HepG2 (cell line): ENCODE results near the gene TPM2. TPM values are rescaled to one million over a fixed set of nuclear protein-coding genes. Genes with fewer than 3 reads are reported as not detected.

ENCODE experiments used
- CENPBD1 ChIP-seq: sonication (generic); formaldehyde crosslinking; IDR thresholded peaks from 2 replicates; pipeline ENCODE4 v1.8.0; 2022; ENCODE audit warnings: missing genetic modification reagents, low read depth, mild to moderate bottlenecking, borderline replicate concordance
- EED ChIP-seq: sonication (generic); formaldehyde crosslinking; IDR thresholded peaks from 2 replicates; pipeline ENCODE4 v1.5.0; 2020; ENCODE audit warnings: mild to moderate bottlenecking, missing genetic modification reagents
- ELF1 ChIP-seq: sonication (generic); formaldehyde crosslinking; IDR thresholded peaks from 2 replicates; pipeline ENCODE4 v1.4.0; 2020; ENCODE audit warnings: missing genetic modification reagents
- EP300 ChIP-seq, 3 experiments: sonication (generic) in 1 of 3; formaldehyde crosslinking in 1 of 3; IDR thresholded peaks; 2 replicates each; pipeline versions ENCODE4 v1.5.1 to v1.6.1; 2011 to 2020; ENCODE audit warnings: low read depth in 2 of 3, low read length in 2 of 3, borderline replicate concordance in 1 of 3, improper control_type of control experiment in 1 of 3, mild to moderate bottlenecking in 1 of 3, missing genetic modification reagents in 1 of 3, moderate library complexity in 1 of 3
- FIP1L1 ChIP-seq: fragments of 200-400 bp; formaldehyde crosslinking; IDR thresholded peaks from 2 replicates; pipeline ENCODE4 v1.6.1; 2018; ENCODE audit warnings: low read depth, mild to moderate bottlenecking, low read length, moderate library complexity, borderline replicate concordance; ENCODE audit not compliant: insufficient read depth
- MBD4 ChIP-seq: IDR thresholded peaks from 2 replicates; pipeline ENCODE4 v1.6.1; 2012; ENCODE audit warnings: low read length, inconsistent platforms, borderline replicate concordance
- MEF2D ChIP-seq: sonication (generic); formaldehyde crosslinking; IDR thresholded peaks from 2 replicates; pipeline ENCODE4 v1.5.1; 2020; ENCODE audit warnings: mild to moderate bottlenecking, missing genetic modification reagents
- NCOA5 ChIP-seq: sonication (generic); formaldehyde crosslinking; IDR thresholded peaks from 2 replicates; pipeline ENCODE4 v1.4.0; 2020; ENCODE audit warnings: missing genetic modification reagents
- NFATC3 ChIP-seq: sonication (generic); formaldehyde crosslinking; IDR thresholded peaks from 2 replicates; pipeline ENCODE4 v1.5.1; 2020; ENCODE audit warnings: mild to moderate bottlenecking, missing genetic modification reagents
- NR1H2 ChIP-seq: sonication (generic); formaldehyde crosslinking; IDR thresholded peaks from 2 replicates; pipeline ENCODE4 v1.8.1; 2022; ENCODE audit warnings: low read depth, missing genetic modification reagents, borderline replicate concordance
- PCBP1 ChIP-seq: fragments of 200-400 bp; formaldehyde crosslinking; IDR thresholded peaks from 2 replicates; pipeline ENCODE4 v1.6.1; 2017; ENCODE audit warnings: mild to moderate bottlenecking, low read depth, low read length, borderline replicate concordance
- SP1 ChIP-seq, 2 experiments: fragments of 450-650 bp in 1 of 2; sonication (generic) in 1 of 2; formaldehyde crosslinking in 1 of 2; IDR thresholded peaks; 2 replicates each; pipeline versions ENCODE4 v1.4.0 to v1.6.1; 2016 to 2020; ENCODE audit warnings: missing genetic modification reagents in 1 of 2
- THAP8 ChIP-seq: sonication (generic); formaldehyde crosslinking; IDR thresholded peaks from 2 replicates; pipeline ENCODE4 v1.5.1; 2020; ENCODE audit warnings: missing genetic modification reagents, mild to moderate bottlenecking, borderline replicate concordance
- ZNF264 ChIP-seq: sonication (generic); formaldehyde crosslinking; IDR thresholded peaks from 2 replicates; pipeline ENCODE4 v1.4.0; 2020; ENCODE audit warnings: missing genetic modification reagents
- ZNF335 ChIP-seq: sonication (generic); formaldehyde crosslinking; IDR thresholded peaks from 2 replicates; pipeline ENCODE4 v1.4.0; 2020; ENCODE audit warnings: missing genetic modification reagents
- ZNF709 ChIP-seq: sonication (generic); formaldehyde crosslinking; IDR thresholded peaks from 2 replicates; pipeline ENCODE4 v1.5.0; 2020; ENCODE audit warnings: mild to moderate bottlenecking, missing genetic modification reagents
- ZSCAN22 ChIP-seq: sonication (generic); formaldehyde crosslinking; IDR thresholded peaks from 2 replicates; pipeline ENCODE4 v1.4.0; 2020; ENCODE audit warnings: mild to moderate bottlenecking, missing genetic modification reagents
- polyA plus RNA-seq, 8 experiments: library from polyadenylated mRNA; depleted of rRNA in 3 of 8; stranded (reverse) in 7 of 8; unstranded in 1 of 8; fragments of >200 nt; fragmentation: Illumina TruSeq in 4 of 8; extraction: Trizol in 4 of 8; gene quantifications; 2 replicates each; pipeline versions ENCODE4 v1.2.1 to v1.2.3, GENCODE V29; 2011 to 2016; ENCODE audit warnings: low read depth in 4 of 8, missing spikeins in 1 of 8, mixed read lengths in 1 of 8; ENCODE audit not compliant: insufficient read depth in 1 of 8
- total RNA-seq, 5 experiments: library from RNA; depleted of rRNA; stranded (reverse); fragments of >200 nt; fragmentation: Illumina TruSeq; extraction: Trizol; gene quantifications; 2 replicates each; pipeline ENCODE4 v1.2.3, GENCODE V29; 2016; ENCODE audit warnings: low read depth in 1 of 5
- TF ChIP-seq, protein P1 (sequence below): sonication (generic); formaldehyde crosslinking; IDR thresholded peaks from 2 replicates; pipeline ENCODE4 v1.8.0; 2022; ENCODE audit warnings: low read depth, missing genetic modification reagents
- TF ChIP-seq, protein P2 (sequence below): sonication (generic); formaldehyde crosslinking; IDR thresholded peaks from 2 replicates; pipeline ENCODE4 v1.8.0; 2022; ENCODE audit warnings: mild to moderate bottlenecking, missing genetic modification reagents, borderline replicate concordance
- TF ChIP-seq, protein P3 (sequence below): IDR thresholded peaks from 2 replicates; pipeline ENCODE4 v1.4.0; 2020; ENCODE audit warnings: mild to moderate bottlenecking, missing genetic modification reagents

Gene TPM2
- total and polyA plus RNA-seq, 2 of the 13 experiments (the other 11 are each of a cell fraction or from before 2014, with no cell fraction given), result 3.1 to 10.7 TPM

DNA sequence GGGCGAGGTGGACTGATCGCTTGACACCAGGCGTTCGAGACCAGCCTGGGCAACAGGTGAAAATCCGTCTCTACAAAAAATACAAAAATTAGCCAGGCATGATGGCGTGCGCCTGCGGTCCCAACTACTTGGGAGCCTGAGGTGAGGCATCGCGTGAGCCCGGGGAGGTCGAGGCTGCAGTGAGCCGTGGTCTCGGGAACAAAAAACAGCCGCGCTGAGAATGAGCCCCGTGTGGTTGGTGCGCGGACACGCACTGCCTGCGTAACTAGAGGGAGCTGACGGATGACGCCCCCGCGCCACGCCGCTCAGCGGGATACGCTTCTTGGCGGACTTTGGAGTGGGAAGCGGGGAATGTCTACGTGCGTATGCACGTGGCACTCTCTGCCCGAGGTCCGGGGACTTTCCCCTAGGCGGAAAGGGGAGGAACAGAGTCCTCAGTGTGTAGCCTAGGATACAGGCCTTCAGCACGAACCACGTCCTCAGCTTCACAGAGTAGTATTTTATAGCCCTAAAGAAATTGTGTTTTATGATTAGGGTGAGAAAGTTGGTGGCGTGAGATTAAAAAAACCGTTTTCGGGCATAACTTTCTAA, 32.1 kb downstream of the TPM2 start, which contains the start of gene RMRP (continued):
- TF ChIP-seq, protein P1, sequence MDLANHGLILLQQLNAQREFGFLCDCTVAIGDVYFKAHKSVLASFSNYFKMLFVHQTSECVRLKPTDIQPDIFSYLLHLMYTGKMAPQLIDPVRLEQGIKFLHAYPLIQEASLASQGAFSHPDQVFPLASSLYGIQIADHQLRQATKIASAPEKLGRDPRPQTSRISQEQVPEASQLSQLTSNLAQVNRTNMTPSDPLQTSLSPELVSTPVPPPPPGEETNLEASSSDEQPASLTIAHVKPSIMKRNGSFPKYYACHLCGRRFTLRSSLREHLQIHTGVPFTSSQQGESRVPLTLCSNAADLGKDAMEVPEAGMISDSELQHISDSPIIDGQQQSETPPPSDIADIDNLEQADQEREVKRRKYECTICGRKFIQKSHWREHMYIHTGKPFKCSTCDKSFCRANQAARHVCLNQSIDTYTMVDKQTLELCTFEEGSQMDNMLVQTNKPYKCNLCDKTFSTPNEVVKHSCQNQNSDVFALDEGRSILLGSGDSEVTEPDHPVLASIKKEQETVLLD, result peak; percentile 90
- TF ChIP-seq EP300 (IDR thresholded peaks at IDR 0.05; ENCODE audit: low read depth in 2 of 2, low read length in 2 of 2) (peak in 1 of 2 experiments; percentile 57; a peak in 3 of 4 replicates), EP300 (CRISPR knock-in tag; IDR thresholded peaks at IDR 0.05; ENCODE audit: borderline replicate concordance) (peak; percentile 57; the same call in 1 of the 2 replicates), ELF1 (CRISPR knock-in tag) (peak; percentile 80), ZNF709 (0 out of 2 replicates have a peak, but pooled peaks have one; percentile 95), CENPBD1 (CRISPR knock-in tag) (no peak), MEF2D (CRISPR knock-in tag) (peak; percentile 97), THAP8 (peak; percentile 91; the same call in 1 of the 2 replicates), ZNF335 (CRISPR knock-in tag) (no peak; the same call in 1 of the 2 replicates), ZNF264 (CRISPR knock-in tag) (peak; percentile 97), NR1H2 (CRISPR knock-in tag) (peak; percentile 94), PCBP1 (0 out of 2 replicates have a peak, but pooled peaks have one; percentile 61), SP1 (IDR thresholded peaks at IDR 0.05) (no peak), SP1 (CRISPR knock-in tag; IDR thresholded peaks at IDR 0.05) (peak; percentile 56; the same call in 1 of the 2 replicates), MBD4 (no peak; the same call in 1 of the 2 replicates), NCOA5 (CRISPR knock-in tag) (peak; percentile 92; the same call in 1 of the 2 replicates), EED (CRISPR knock-in tag) (peak; percentile 96), NFATC3 (peak; percentile 99), ZSCAN22 (CRISPR knock-in tag) (no peak), FIP1L1 (no peak)
- TF ChIP-seq, protein P2, sequence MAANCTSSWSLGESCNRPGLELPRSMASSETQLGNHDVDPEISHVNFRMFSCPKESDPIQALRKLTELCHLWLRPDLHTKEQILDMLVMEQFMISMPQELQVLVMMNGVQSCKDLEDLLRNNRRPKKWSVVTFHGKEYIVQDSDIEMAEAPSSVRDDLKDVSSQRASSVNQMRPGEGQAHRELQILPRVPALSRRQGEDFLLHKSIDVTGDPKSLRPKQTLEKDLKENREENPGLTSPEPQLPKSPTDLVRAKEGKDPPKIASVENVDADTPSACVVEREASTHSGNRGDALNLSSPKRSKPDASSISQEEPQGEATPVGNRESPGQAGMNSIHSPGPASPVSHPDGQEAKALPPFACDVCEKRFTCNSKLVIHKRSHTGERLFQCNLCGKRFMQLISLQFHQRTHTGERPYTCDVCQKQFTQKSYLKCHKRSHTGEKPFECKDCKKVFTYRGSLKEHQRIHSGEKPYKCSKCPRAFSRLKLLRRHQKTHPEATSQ (CRISPR knock-in tag), result peak; percentile 96
- TF ChIP-seq, protein P3, sequence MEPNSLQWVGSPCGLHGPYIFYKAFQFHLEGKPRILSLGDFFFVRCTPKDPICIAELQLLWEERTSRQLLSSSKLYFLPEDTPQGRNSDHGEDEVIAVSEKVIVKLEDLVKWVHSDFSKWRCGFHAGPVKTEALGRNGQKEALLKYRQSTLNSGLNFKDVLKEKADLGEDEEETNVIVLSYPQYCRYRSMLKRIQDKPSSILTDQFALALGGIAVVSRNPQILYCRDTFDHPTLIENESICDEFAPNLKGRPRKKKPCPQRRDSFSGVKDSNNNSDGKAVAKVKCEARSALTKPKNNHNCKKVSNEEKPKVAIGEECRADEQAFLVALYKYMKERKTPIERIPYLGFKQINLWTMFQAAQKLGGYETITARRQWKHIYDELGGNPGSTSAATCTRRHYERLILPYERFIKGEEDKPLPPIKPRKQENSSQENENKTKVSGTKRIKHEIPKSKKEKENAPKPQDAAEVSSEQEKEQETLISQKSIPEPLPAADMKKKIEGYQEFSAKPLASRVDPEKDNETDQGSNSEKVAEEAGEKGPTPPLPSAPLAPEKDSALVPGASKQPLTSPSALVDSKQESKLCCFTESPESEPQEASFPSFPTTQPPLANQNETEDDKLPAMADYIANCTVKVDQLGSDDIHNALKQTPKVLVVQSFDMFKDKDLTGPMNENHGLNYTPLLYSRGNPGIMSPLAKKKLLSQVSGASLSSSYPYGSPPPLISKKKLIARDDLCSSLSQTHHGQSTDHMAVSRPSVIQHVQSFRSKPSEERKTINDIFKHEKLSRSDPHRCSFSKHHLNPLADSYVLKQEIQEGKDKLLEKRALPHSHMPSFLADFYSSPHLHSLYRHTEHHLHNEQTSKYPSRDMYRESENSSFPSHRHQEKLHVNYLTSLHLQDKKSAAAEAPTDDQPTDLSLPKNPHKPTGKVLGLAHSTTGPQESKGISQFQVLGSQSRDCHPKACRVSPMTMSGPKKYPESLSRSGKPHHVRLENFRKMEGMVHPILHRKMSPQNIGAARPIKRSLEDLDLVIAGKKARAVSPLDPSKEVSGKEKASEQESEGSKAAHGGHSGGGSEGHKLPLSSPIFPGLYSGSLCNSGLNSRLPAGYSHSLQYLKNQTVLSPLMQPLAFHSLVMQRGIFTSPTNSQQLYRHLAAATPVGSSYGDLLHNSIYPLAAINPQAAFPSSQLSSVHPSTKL (CRISPR knock-in tag), result peak; percentile 90
